NCI-H2196 treated with DMSO at 0.1 percent for 48 hours (cell line): ENCODE data around the gene CDH2.

ENCODE experiments used
- DNase-seq: peaks from one replicate; lab custom pipeline; 2025; ENCODE audit not compliant: unreplicated experiment; lab: John Stamatoyannopoulos, UW

The CDH2 gene

DNA sequence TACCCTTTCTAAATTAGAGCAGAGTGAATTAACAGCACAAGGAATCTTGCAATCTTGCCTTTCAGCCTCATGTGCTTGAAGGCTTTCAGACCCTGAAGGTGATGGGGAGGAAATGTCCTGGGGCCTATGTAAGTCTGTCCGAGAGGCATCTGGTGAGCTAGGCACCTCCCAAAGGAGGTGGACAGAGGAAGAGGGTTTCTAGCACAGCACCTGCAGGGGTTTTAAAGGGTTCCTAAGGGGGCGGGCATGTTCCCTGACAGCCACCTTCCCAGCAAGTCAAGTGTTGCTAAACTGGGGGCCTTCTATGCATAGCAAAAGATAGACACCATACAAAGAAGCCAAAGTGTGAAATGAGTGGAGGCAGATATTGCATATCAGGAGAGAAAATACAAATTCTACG lies 88.5 kb downstream of the CDH2 start:
- no peak for DNase-seq

DNA sequence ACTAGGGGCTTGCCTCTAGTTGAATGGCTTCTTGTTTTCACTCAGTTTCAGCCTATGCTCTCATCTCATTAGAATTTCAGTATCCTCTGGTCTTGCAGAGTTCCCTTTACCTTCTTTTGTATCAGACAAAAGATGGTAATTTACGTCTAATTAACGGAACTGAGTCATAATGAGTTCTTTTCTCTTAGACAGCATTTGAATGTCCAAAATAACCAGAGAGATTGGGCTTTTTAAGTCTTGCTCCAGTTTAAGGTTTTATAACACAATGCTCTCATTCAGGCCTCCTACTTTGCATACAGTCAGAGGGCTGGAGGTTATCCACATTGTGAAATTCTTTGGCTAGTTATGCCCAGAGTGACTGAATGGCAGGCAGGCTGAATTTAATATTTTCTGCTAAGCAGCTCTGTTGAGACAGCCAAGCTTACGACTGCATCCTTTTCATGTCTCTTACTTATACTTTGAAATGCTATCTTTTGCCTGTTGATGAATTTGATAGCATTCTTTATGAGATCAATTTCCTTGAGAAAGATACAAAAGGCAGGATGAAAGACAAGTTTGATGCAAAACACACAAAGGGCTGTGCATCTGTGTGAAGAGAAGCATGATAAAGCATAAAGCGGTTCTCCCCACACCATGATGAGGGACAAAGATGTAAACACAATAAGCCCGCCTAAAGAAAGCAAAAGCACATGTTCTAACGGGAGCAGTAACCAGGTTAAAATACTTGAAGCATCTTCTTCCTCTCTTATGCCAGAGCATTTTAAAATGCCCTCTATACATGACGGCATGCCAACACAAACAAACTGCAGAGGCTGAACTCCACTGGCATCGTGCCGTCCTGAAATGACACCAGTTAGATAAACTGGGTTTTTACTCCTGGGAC lies 90.0 kb downstream of the CDH2 start:
- DNase-seq = peak; percentile 21

DNA sequence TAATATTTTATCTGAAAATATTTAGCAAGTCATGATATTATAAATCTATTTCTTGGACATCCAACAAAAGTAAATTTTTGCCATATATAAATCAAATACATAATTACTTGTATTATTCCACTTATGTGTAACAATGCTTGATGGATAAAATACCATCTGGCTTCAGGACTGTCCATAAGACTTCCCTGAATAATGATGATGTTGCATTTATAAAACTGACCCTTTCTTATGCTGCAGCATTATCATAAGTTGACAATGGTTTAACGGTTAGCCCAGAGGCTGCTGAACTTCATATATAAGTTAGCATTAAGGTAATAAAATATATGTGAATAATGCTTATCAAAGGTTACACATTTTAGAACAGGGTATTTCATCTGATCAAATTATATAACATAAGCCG lies 95.4 kb downstream of the CDH2 start:
- DNase-seq = no peak

DNA sequence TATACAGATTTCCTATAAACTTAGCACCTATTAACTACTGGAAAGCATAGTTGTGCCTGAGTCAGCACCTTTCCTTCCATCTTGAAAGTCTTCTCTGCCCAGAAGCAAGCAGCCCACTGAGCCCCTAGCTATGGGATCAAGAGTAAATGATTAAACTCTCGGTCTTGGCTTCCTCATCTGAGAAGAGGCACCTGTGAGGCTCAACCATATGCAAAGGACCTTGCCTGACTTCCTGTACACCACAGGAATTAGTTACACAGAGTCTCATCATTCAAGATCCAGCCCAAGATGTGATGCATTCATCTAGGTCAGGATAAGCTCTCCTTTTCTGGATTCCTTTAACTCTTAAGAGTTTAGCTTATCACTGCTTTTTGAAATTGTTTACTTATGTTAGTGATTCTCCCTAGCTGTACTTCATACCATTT lies 96.0 kb downstream of the CDH2 start:
- DNase-seq = no peak

DNA sequence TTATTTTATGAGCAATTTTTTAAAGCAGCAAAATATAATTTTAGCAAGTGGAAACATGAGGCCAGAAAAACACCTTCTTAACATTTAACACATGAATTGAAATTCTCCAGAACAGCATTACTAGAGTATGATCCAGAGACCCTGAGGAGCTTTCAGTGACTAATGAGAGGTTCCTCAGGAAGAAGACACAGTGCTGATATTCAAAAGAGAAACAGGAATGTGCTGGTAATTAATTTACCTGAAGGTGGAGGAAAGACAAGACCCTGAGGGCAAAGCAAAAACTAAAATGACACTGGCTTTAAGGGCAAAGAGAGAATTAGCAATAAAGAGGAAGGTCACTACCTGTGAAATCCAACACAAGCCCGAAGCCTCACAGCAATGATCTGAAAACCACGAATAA lies 97.0 kb downstream of the CDH2 start:
- DNase-seq = no peak

DNA sequence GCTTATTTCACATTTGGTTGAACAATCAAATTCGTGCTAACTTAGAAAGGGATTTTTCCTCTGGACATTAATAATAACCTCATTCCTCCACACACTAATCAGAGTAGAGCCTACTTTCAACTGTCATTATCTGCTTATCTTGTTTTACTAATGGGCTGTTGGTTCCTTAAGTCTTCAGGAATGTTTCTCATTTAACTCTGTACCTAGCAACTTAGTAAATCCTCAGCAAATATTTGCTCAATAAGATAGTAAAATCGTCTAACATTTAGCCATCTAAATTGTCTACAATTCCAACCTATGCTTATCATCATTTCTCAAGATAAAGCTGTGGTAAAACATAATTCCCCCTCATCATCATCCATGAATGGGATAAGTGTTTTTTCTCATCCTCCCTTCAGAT lies 98.1 kb downstream of the CDH2 start:
- DNase-seq = no peak

DNA sequence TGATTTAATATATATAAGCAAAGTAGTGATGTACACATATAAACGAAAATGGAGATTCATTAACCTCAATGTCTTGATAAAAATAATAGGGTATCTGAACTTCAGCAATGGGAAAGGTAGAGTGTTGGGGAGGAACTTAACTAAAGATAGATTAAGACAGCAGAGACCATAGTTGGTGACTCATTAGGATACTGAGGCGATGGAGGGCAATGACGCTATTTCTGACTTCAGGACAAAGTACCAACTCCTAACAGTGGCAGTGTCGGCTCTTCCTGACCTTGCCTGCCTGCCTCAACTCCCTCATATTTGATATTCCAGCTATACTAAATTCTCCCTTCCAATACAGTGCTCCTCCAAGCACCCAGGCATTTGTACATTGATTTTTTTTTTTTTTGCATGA lies 98.6 kb downstream of the CDH2 start:
- DNase-seq = no peak

DNA sequence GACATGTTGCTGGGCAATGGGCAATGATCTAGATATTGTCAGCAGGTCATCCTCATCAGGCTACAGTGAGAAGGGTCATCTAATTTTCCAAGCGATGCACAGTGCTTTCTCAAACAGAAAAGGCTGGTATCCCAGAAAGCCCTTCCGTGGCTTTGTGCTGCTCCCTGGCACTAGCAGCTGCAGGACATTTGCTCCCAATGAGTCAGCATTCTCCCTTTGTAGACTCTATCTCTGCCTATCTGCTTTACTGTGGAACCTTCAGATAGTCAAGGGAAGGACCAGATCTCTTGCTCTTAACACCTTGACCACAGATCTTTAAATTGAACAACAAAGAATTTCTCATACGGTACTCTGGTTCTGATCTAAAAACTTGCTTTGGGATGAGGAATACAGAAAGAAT lies 101.4 kb downstream of the CDH2 start:
- DNase-seq = no peak

DNA sequence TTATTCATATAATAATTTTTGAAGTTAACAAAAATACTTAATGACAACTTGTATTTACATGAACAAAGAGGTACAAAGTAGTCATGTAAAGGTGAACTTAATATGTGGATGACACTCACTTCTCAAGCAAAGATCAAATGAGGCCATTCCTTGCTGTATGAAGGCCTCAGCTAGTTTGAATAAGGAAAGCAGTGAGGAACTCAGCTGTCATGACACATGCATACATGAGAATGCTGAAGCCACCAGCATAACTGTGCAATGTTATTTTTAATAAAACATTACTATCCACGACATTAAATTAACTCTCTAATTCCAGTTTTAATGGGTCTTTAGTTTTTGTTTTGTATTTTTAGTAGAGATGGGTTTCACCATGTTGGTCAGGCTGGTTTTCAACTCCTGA lies 102.9 kb downstream of the CDH2 start:
- no peak for DNase-seq

DNA sequence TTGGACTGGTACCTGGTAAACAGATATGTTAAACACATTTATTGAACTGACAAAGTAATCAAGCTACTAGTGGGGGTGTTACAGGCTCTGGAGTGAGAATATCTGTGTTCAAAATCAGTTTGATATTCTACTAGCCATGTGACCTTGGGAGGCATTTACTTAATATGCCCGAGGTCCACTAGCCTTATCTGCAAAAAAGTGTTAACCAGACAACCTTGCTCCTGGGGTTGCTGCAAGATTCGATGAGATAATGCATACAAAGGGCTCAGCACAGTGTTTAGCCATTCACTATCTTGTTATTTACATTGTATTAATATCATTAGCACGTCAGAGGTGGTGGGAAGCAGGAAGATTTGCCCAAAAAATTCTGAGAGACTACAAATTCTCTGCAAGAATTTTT lies 103.3 kb downstream of the CDH2 start:
- DNase-seq = no peak

DNA sequence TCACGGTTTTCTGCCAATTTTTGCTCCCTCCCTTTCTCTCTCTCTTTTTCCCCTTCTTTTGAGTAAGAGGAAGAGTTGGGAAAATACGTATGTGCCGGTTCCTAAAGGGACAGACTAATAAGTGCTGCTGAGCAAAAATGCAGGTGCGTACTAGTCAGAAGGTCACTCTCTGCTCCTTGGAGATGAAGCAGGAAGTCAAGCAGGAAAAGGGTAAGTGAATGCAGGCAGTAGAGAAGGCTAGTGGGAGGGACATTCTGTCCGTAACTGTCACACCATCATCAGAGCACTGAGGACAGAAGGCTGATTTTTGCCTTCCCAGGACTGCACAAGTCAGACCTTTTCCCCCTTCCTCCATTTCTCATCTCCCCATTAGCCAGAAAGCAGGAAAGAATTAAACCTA lies 105.7 kb downstream of the CDH2 start:
- DNase-seq = no peak

DNA sequence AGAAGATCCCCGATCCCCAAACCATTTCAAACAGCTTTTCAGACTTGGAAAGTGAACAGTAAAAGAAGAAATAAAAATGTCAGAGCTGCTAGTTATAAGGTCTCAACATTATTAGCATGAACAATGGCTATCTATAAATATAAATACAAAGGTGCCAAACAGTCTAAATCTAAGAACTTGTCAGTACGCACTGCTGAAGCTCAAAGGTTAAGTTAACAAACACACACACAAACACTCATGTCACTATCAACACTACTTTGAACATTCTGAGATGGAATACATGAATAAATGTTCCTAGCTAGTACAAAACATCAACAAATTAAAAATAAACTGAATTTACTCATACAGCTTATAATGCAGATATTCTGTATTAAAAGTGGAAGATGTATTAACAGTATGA lies 108.7 kb downstream of the CDH2 start:
- DNase-seq = no peak

DNA sequence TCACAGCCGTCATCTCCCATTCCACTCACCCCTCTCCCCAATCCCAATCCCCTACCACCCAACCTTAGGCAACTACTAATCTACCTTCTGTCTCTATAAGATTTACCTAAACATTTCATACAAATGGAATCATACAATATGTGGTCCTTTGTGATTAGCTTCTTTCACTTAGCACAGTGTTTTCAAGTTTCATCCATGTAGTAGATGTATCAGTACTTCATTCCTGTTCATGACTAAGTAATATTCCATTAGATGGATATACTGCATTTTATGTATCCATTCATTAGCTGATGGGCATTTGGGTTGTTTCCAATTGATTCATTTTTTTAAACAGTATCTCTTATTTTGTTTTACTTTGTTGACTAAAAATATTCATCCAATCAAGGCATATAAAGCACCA lies 109.6 kb downstream of the CDH2 start:
- no peak for DNase-seq

DNA sequence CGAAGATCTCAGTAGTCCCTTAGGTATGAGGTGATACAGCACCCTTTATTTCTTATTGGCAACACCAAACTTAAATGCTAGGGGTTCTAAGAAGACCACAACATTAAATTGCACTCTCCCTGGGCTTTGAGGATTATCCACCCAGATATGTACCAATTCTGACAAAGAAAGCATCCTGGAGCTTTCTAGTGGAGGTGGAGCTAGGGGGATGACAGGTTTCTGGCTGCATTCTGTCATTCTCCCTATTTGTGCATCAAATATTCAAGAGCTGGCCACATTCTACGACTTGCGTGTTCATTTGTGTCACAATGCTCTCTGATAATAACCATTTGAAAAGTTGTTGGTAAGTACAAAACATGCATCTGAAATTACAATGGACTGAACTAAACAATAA lies 111.1 kb downstream of the CDH2 start:
- no peak for DNase-seq

DNA sequence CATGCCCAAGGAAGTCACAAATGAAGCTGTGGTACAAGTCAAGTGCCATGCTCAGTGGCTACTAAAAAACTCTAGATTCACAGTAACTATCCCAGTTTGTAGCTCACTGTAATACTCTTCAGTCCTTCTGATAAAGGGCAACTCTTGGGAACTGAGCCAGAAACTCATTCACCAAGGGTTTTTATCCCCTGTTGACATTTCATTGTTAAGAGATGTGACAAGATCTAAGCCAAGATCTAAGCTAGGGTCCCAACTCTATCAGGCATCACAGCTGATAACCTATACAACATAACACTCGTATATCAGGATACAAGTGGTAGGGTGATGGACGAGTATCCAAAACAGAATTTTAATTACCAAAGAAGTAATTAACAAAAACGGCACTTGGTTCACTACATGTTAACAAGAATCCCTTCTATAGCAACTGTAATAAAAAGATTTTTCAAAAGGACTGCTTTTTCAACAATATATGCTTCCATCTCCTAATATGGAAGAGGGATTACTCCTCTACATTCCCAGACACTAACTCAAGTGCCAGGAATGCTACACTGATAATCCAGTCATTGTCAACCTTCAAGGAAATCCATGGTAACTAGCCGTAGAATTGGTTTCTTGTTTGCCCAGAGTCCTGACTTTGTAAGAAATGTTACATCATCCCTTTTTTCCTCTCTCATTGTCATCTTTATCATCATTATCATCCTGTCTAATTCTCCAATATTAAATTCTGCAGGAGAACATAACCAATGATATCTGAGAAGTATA lies 111.7 kb downstream of the CDH2 start:
- no peak for DNase-seq

DNA sequence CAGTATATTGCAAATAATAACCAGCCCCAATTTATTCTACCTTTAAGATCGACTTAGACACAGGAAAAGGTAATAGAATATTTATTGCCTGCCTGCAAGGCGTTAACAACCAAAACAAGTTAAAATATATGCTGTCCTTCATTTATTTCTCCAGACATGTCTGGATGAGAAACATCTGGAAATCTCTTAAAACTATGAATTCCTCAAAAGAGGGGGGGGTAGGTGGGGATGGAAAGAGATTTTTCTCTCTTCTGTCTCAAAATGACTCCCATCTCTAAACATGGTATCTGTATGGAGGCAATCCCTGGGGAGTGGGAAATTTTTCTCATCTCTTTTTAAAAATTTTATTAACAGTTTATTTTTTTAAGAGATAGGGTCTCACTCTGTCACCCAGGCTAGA lies 113.0 kb downstream of the CDH2 start:
- DNase-seq = no peak

DNA sequence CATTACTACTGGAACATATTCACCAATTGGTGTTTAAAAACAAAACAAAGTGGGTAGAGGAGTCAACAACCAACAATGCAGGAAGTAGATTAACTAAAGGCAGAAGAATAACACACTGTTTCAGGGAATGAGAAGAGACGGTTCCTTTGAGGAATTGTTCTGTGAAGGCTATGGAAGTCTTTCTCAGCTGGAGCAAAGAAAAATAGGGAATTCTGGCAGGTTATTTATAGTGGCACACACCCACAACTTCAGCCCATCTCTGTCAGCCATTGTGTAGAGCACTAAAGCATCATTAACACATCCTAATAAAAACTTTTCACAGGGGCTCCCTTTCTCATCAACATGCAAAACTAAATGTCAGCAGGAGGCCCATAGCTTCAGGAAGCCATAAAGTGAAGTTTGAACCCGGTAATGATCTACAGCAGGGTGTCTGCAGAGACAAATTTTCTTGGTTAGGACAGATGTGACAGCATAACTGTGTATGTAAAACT lies 113.6 kb downstream of the CDH2 start:
- no peak for DNase-seq

DNA sequence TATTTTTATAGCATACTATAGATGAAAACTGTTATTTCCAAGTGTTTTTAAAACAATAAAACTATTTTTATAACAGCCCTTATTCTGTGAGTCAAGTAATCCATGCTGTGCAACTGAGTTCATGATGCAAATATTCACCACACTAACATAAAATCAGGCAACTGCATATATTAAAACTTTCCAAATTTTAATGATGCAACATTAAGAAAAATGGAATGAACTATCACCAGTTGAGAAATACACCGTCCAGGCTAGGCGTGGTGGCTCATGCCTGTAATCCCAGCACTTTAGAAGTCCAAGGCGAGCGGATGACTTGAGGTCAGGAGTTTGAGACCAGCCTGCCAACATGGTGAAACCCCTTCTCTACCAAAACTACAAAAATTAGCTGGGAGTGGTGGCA lies 114.5 kb downstream of the CDH2 start:
- DNase-seq = no peak

DNA sequence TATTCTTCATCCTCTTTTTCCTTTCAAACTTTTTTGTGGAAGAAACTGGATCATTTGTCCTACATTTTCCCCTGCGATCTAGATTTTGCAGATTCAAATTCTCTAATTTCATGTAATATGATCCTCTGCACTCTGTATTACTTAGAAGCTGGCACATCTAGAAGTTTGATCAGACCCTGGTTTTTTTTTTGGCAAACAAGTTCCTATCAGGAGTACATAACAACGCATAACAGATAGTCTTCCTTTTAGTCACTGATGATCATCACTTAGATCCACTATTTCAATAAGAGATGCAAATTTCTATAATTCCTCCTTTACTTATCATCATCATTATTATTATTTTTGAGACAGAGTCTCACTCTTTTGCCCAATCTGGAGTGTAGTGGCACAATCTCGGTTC lies 117.1 kb downstream of the CDH2 start:
- DNase-seq = no peak

DNA sequence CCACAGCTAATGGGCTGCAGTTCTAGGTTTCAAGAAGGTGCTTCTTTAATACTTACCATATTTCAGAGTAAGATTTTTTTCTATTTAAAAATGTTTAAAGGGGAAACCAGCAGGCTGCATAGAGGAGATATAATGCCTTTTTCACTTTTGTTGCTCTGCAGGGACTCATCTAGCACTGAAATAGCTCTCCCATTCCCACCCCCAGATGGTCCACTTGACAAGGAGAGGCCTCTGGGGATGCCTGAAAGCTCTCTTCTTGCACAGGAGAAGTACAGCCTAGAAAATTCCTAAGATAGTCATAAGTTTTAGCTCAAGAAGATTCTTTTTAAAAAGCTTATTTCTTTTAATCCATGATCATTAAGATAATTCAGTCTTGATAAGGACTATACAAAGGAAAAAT lies 126.4 kb downstream of the CDH2 start:
- DNase-seq = no peak

DNA sequence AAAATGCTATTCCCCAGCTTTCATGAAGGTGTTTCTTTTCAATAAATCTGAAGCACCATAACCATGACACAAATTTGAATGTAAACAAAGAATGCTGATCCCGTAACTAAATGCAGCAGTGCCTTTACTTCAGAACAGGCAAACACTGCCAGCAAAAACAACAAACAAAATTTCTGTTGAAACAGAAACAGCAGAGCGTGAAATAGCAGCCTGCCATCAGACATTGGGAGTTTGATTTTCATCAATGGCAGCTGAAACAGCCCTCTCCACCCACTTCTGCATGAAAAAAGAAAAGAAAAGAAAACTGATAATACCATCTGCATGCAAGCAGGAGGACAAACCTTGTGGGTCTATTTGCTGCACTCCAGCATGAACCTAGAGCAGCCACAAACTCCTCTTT lies 128.3 kb downstream of the CDH2 start:
- DNase-seq = no peak

DNA sequence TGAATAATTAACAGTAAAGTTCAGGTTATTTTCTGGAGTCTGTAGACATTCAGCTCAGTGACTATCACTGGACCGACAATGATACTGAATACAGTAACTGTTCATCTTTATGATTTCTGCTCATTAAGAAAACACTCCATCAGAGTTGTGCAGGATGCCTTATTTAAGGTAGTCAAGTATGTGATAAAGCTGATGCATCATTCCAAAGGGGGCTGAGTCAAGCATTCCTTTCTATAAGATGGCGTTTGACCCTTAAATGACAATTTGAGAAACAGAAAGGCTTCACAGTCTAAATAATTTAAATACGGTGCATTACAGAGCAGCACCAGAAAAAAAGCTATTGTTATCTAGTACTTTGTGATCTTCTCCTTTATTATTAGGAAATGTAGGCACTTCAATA lies 131.1 kb downstream of the CDH2 start:
- no peak for DNase-seq
